ENCODE results near the gene SLC25A21. TPM values are rescaled to one million over a fixed set of nuclear protein-coding genes. Genes with fewer than 3 reads are reported as not detected.
"Not testable (repeated sequence)": the region's sequence is repeated elsewhere in the genome, so short reads cannot be mapped to it uniquely, and the experiment has no call there.

The SLC25A21 gene
- total RNA-seq, 1 donor from 2014 or later: 0.81 TPM

DNA sequence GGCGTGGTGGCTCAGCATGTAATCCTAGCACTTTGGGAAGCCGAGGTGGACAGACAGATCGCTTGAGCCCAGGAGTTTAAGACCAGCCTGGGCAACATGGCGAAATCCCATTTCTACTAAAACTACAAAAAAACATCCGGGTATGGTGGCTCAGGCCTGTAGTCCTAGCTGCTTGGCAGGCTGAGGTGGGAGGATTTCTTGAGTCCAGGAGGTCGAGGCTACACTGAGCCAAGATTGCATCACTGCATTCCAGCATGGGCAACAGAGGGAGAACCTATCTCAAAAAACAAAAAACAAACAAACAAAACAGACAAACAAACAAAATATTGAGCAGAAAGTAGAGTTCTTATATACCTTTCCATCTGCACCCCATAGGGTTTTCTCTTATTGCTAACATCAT is 9.0 kb upstream of the SLC25A21 start:
- no peak overlapping the region for H3K4me3 ChIP-seq (ENCODE audit: low read depth, low read length)
- DNase-seq (ENCODE audit: low read depth): no peak
- TF ChIP-seq, protein P1, sequence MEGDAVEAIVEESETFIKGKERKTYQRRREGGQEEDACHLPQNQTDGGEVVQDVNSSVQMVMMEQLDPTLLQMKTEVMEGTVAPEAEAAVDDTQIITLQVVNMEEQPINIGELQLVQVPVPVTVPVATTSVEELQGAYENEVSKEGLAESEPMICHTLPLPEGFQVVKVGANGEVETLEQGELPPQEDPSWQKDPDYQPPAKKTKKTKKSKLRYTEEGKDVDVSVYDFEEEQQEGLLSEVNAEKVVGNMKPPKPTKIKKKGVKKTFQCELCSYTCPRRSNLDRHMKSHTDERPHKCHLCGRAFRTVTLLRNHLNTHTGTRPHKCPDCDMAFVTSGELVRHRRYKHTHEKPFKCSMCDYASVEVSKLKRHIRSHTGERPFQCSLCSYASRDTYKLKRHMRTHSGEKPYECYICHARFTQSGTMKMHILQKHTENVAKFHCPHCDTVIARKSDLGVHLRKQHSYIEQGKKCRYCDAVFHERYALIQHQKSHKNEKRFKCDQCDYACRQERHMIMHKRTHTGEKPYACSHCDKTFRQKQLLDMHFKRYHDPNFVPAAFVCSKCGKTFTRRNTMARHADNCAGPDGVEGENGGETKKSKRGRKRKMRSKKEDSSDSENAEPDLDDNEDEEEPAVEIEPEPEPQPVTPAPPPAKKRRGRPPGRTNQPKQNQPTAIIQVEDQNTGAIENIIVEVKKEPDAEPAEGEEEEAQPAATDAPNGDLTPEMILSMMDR (conservative IDR thresholded peaks at IDR 0.05; ENCODE audit: low read depth, low read length): no peak

DNA sequence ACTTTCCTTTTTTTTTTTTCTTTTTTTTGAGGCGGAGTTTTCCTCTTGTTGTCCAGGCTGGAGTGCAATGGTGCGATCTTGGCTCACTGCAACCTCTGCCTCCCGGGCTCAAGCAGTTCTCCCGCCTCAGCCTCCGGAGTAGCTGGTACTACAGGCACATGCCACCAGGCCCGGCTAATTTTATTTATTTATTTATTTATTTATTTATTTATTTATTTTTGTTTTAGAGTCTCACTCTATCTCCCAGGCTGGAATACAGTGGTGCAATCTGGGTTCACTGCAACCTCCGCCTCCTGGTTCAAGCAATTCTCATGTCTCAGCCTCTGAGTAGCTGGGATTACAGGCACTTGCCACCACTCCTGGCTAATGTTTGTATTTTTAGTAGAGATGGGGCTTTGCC is 8.5 kb upstream of the SLC25A21 start:
- H3K4me3 ChIP-seq (ENCODE audit: low read depth, low read length); DNase-seq (ENCODE audit: low read depth): not testable (repeated sequence)

DNA sequence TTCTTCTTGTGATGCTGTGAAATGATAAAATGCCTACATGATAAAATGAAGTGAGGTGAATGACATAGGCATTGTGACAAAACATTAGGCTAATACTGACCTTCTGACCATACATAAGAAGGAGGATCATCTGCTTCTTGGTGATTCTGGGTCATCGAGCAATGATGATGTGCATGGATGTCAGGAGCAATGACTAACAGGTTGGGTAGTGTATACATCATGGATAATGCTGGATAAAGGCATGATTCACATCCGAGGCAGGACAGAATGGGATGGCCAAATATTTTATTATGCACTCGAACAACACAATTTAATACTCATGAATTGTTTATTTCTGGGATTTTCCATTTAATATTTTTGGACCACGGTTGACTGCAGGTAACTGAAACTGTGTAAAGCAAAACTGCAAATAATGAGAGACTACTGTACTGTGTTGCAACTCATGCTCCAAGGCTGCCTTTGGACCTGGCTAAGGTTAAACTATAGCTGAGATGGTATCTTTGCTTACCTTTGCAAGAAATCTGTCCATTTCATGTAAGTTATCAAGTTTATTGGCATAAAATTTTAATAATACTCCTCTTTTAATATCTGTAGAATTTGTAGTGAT is 7.6 kb upstream of the SLC25A21 start:
- DNase-seq (ENCODE audit: low read depth): no peak
- no peak overlapping the region for H3K4me3 ChIP-seq (ENCODE audit: low read depth, low read length)
- TF ChIP-seq, protein P1 (conservative IDR thresholded peaks at IDR 0.05; ENCODE audit: low read depth, low read length): no peak

DNA sequence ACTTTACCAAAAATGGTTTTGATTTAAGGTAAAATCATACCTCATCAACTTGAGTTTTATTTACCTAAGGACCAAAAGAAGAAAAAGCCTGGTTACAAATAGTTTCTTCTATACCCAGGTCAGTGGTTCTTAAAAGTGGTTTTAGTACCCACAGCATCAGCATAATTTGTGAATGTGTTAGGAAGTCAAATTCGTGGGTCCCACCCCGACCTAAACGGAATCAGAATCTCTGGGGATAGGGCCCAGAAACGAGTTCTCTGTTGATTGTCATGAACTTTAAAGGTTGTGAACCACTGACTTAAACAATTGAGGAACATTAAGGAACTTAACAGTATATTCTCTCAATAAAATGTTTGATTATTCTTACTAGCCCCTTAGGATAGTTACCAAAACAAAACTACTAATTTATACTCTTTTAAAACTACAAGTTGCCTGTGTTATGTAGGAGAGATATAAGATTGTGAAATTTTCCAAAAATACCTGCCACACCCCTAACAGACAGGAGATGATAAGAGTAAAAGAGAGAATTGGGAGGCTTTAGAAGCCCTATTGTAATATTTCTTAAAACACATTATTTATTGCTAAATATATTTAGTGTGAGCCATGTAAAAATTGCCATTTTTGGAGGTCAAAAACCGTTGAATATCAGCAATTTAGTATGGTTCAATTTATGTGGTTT is 669 bp upstream of the SLC25A21 start:
- no peak for DNase-seq (ENCODE audit: low read depth)
- TF ChIP-seq, protein P1 (conservative IDR thresholded peaks at IDR 0.05; ENCODE audit: low read depth, low read length): no peak
- H3K4me3 ChIP-seq (ENCODE audit: low read depth, low read length): peak overlapping the region; percentile 91

DNA sequence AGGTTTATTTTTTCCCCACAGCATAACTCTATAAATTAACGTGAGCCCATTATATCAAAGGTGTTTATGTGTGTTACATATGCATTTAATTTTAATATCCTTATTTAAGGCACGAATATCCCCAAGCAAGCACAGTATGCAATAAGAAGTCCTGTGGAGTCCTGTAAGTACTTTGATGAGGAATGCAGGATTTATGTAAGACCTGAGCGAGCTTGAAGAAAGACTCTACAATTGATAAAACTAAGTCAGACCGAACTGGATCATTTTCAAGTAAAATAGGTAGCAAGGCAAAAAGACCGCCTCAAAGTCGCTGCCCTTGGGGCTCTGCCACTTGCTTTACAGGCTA is 755 bp downstream of the SLC25A21 start:
- TF ChIP-seq, protein P1 (conservative IDR thresholded peaks at IDR 0.05; ENCODE audit: low read depth, low read length): no peak
- peak overlapping the region; percentile 91 for H3K4me3 ChIP-seq (ENCODE audit: low read depth, low read length)
- DNase-seq (ENCODE audit: low read depth): no peak

DNA sequence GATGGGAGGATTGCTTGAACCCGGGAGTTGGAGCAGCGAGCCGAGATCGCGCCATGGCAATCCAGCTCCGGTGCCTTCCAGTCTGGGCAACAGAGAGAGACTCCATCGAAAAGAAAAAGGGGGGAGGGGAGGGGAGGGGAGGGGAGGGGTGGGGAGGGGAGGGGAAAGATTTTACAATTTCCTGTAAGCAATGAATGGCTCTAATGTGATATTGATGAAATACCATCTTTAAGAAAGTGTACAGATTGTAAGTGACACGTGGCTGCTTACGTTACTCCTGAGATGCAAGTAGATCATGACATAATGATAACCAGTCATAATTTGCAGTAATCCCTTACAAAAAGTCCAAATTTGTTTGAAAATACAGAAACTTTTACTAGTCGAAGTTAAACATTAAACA is 1.4 kb downstream of the SLC25A21 start:
- TF ChIP-seq, protein P1 (conservative IDR thresholded peaks at IDR 0.05; ENCODE audit: low read depth, low read length): no peak
- DNase-seq (ENCODE audit: low read depth): no peak
- no peak overlapping the region for H3K4me3 ChIP-seq (ENCODE audit: low read depth, low read length)

DNA sequence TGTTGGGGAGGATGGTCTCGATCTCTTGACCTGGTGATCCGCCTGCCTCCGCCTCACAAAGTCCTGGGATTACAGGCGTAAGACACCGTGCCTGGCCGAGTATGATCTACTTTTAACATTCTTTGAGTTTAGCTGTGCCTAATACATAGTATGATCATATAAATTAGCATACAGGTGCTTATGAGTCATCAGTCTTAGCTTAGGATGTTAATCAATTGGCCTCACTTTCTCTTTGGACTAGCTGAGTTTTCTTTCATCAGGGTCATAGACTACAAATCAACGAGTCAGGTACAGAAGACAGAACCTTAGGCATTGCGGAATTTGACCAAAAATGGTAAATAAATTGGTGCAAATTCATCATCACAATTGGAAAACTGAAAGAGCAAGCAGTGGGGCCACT is 2.2 kb downstream of the SLC25A21 start:
- H3K4me3 ChIP-seq (ENCODE audit: low read depth, low read length): no peak overlapping the region
- DNase-seq (ENCODE audit: low read depth): no peak
- TF ChIP-seq, protein P1 (conservative IDR thresholded peaks at IDR 0.05; ENCODE audit: low read depth, low read length): no peak

Measured in epithelial cell of proximal tubule (primary cell).